NCI-H345 (cell line): ENCODE results near the gene ATP1A1.

ENCODE experiments used
- DNase-seq: peaks from one replicate; lab custom pipeline; 2025; lab: John Stamatoyannopoulos, UW

Gene ATP1A1

GRCh38 chr1:116391185-116391584 lies 18.1 kb downstream of the ATP1A1 start:
- no peak for DNase-seq

GRCh38 chr1:116392717-116393404 lies 19.8 kb downstream of the ATP1A1 start:
- no peak for DNase-seq

DNA sequence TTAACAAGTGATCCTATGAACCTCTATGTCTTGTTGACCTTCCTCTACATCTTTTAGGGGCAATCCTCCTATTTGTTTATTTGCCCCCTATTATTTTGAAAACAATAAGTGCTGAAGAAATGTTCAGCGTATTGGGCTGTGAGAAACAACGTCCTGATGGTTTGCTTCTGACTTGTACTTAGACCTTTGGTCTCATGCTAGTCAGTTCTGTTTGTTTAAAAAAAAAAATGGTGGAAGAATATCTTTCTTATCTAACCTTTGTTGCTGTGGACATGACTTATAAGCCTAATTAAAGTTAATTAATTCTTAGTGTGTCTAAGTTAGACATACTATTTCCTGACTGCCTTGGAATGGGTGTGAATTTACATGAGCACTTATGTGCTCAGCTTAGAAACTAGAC lies 20.7 kb downstream of the ATP1A1 start:
- DNase-seq: no peak

GRCh38 chr1:116394270-116394669 lies 21.2 kb downstream of the ATP1A1 start:
- no peak for DNase-seq

GRCh38 chr1:116396769-116397168 lies 23.7 kb downstream of the ATP1A1 start:
- DNase-seq: no peak

- DNase-seq: no peak
Observed at GRCh38 chr1:116397728-116398127, 24.7 kb downstream of the ATP1A1 start.

- no peak for DNase-seq
Observed at GRCh38 chr1:116400780-116401179, 27.7 kb downstream of the ATP1A1 start.

DNA sequence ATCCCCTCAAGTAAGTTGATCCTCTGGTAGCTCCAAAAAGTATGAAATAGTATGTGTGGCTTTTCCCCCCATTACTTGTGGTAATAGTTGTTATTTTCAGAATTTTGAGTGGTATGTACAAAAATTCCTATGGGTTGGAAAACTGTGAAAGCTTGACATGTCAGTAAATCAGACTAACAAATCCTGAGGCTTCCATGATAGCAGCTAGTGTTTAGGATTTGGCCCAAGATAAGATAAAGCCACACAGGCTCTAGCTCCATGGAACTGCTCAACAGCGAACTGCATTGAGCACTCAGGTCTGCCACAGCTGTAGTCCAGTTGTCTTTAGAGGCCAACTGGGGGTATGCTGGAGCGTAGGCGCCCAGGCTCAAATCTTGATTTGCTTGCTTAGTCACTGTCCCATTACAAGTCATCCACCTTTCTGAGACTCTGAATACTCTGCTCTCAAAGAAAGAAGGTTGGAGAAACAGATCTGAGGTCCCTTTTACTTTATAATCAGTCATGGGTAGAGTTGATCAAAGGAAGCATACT lies 28.7 kb downstream of the ATP1A1 start:
- DNase-seq: no peak

DNA sequence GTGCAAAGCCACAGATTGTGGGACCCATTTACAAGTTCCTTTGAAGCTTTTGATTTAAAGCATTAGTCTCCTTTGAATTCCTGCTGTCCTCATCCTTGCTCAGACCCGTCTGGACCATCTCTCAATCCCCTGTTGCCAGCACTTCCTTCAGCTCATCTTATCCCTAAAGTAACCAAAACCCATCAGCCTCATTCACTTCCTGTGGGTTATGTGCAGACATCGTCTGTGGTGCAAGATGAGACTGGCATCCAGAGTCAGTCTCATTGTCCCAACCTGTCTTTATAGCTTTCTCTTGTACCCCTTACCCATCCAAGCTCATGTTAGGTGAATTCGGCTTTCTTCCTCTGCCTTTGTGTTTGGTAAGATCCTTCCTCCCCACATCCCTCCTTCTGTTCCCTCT lies 29.3 kb downstream of the ATP1A1 start:
- no peak for DNase-seq

GRCh38 chr1:116403496-116404136 lies 30.6 kb downstream of the ATP1A1 start:
- no peak for DNase-seq

- no peak for DNase-seq
Observed at GRCh38 chr1:116404699-116405098, 31.7 kb downstream of the ATP1A1 start.

DNA sequence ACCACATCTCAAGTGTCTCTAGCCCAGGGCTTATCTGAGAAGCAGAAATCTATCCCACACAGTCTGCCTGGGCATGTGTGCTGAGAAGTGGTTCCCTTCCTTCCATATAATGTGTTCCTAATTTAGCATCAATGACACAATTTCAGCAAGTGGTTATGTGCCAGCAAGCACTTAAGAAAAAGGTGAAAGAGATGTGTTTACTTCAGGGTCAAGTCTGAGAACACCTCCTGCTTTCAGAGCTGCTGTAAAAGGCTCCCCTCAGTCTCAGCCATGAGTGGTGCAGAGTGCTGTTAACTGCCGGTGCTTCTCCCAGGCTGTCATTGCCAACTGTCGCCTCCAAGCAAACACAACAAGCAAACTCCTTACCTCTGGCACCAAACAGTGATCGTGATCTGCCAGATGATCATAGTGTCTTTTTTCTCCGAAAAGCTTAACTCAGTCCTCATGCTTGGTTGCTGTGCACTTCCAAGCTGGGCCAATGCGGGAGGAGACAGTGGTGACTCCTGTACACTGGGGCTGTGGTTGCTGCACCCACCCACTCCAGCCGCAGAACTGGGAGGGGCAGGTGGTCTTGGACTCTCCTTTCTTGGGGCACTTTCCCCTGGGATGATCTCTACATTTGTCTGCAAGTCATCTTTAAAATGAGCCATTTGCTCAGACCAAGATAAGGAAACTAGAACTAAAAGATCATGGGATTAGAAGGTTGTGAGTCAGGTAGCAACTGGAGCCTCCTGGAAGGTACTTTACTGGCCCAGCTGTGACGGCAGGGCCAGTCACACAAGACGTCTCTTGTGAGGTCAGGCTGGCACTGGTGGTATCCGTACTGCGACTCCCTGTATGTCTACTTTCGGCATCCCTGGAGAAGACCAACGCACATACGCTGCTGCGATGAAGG lies 32.4 kb downstream of the ATP1A1 start:
- no peak for DNase-seq

GRCh38 chr1:116407033-116407432 lies 34.0 kb downstream of the ATP1A1 start:
- no peak for DNase-seq

DNA sequence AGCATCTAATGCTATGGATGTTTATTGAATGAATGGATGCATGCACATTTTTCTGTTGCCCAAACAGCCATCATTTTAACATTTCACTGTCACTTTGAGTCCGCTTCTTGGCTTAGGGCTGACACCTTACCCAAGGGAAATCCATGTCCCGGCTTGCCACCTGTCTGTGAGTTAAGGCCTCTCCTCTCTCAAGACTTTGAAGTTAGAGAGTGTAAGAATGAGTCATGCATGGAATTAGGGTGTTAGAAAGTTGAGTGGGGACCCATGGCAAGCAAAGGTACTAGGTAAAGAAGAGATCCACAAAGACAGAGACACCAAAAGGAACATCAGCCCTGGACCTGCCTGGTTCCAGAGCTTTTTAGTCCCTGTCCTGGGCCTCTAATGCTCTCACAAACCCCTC lies 35.1 kb downstream of the ATP1A1 start:
- DNase-seq: no peak

DNA sequence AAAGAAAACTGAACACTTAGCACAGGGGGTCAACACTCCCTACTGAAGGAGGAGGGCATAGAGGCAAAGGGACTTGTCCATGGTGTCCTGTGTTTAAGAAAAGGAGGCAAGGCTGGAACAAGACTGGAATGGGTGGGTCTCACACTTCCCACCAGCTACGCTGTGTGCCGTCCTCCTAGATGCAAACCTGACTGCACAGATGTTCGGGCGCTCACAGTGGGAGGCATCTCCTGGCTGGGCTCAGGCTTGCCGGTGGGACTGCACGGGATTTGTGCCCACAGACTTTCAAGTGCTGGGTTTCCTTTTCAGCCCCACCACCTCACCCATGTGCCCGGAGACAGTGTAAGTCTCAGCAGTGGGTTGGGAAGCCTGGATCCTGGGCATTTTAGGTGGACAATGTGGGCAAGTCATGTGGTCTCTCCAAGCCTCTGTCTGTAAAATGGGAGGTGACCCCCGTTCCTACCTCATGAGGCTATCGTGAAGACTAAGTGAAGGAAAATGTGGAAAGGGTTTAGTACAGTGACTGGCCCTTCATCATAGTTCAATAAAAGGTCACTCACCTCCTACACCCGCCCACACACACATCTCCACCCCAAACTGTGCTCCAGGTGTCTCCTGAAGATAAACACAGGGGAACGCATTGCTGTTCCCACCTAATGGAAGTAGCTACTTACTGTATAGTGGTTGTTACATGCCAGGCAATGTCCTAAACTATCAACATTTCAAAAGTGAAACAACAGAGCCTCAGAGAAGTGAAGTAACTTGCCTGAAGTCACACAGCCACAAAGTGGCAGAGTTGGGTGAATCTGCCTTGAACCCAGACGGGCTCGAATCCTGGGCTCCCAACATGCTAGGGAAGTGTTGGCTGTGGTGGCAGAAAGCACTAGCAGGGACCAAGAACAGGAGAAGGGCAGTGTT lies 36.0 kb downstream of the ATP1A1 start:
- DNase-seq: no peak

GRCh38 chr1:116409751-116410191 lies 36.7 kb downstream of the ATP1A1 start:
- DNase-seq: no peak

DNA sequence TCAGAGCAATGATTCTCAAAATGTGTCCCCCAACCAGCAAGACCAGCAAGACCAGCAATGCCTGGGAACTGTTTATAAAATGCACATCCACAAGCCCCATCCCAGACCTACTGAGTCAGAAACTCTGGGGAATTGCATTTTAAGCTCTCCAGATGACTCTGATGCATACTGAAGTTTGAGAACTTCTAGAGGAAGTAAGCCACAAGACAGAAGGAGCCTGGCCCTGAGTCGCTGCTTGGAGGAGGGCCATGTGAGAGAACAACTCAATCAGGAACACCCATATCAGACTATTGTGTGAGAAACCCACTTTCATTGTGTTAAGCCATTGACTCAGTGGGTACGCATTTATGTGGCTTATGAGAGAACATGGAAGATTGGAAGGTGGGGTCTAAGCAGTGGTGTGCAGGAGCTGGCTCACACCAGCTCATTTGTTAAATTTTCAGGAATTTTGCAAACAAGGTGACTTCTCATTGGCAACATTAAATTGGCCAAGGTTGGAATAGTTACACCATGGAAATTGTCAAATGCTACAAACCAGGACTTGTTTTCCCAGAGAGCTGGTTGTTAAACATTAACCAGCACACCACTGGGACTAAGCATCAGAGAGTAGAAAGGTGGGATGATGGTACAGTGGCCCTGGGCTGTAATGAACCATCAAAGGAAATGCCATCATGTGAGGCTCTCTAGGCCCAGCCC lies 38.9 kb downstream of the ATP1A1 start:
- DNase-seq: no peak

DNA sequence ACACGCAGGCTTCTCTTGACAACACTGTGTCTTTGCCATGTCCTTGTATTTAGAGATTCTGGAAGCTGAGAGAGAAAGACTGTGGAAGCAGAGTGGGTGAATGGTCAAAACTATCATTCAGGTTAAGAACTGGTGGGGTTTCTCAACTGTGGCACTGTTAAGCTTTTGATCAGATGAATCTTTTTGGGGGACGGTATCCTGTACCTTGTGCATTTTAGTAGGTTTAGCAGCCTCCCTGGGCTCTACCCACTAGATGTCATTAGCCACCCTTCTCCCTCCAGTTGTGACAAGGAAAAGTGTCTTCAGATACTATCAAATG lies 39.4 kb downstream of the ATP1A1 start:
- no peak for DNase-seq

GRCh38 chr1:116412898-116413297 lies 39.9 kb downstream of the ATP1A1 start:
- DNase-seq: no peak

GRCh38 chr1:116413414-116413813 lies 40.4 kb downstream of the ATP1A1 start:
- DNase-seq: no peak

- no peak for DNase-seq
Observed at GRCh38 chr1:116414364-116414763, 41.3 kb downstream of the ATP1A1 start.
